Measurements from ENCODE around the gene TMCO1. TPM values are rescaled to one million over a fixed set of nuclear protein-coding genes. Genes with fewer than 3 reads are reported as not detected.
A peak's percentile ranks its signal among the peaks of the same experiment; 100 is the strongest.
"Not testable (repeated sequence)": the region's sequence is repeated elsewhere in the genome, so short reads cannot be mapped to it uniquely, and the experiment has no call there.

Gene TMCO1, protein sequence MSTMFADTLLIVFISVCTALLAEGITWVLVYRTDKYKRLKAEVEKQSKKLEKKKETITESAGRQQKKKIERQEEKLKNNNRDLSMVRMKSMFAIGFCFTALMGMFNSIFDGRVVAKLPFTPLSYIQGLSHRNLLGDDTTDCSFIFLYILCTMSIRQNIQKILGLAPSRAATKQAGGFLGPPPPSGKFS
- total RNA-seq: 10 to 100 TPM; 50.5 to 50.7 TPM

DNA sequence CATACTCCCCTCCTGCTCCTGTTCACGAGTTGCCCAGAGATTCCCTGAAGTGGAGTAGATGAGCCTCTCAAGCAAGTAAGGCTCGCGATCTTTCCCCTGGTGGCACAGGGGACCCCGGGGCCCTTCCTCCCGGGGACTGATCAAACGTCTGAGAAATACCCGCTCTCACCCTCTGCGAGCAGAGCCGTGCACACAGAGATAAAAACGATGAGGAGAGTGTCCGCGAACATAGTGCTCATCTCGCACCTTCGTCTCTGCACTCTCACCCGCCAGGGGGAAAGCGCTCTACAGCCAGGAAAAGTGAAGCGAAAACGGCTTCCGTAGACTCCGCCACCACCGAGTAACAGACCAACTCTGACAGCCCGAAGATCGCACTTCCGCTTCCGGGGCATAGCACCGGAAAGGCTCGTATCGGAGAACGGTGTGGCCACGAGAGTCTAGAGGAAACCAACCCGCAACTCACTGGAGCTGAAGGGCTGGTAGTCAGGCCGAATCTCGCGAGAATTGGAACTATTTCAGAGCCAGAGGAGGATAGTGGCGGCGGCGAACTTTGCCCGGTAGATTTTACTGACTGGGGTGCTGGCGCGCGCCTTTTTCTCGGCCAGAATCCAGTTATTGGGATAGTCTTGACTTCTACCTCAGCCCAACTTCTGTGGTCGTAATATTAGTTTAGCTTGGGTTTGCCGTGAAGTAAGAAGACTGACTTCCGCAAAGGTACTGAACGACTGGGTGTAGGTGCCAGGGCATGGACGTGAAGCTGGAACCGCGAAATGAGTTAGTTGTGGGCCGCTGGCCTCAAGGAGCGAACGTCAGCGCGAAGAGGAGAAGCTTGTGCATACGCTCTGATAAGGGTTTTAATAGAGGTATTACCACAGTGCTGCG is at the start of gene TMCO1:
Gene TMCO1 (minus strand): TSS at position 356 of the 882 bp plus-strand sequence. CDS start 117 bp downstream, at position 239.
- H3K4me3 Mint-ChIP-seq: peak within 1 kb of the TSS; percentile 98
- peak; percentile 96 for DNase-seq
- peaks cover 41% of the 10 kb centered on the region for H3K36me3 Mint-ChIP-seq (ENCODE audit: low read depth)
- no peaks in the 10 kb centered on the region for H3K27me3 Mint-ChIP-seq (ENCODE audit: low read depth)
- peaks cover 49% of the 10 kb centered on the region for H3K4me1 Mint-ChIP-seq (ENCODE audit: low read depth)
- peak within 1 kb of the TSS; percentile 97 for H3K27ac Mint-ChIP-seq
- CTCF ChIA-PET: interaction anchor here (0.7 to 1.9 kb wide), 5 partner anchors 54 to 169 kb away, joined by 3 to 8 read pairs (median 3); no protein-coding TSS in a partner anchor
- intact Hi-C loops (cut with micrococcal nuclease): loop anchor here (1.0 to 10.0 kb wide), 10 partner anchors 60 to 1108 kb away; partner anchors contain the start of genes ALDH9A1, FAM78B and TADA1
- H3K9me3 Mint-ChIP-seq: no peaks in the 10 kb centered on the region

GRCh38 chr1:165816826-165817497 is 48.3 kb upstream of the TMCO1 start:
- Mint-ChIP-seq H3K27ac (no peak overlapping the region), H3K36me3 (ENCODE audit: low read depth) (no peaks in the 10 kb centered on the region), H3K27me3 (ENCODE audit: low read depth) (peaks cover 2% of the 10 kb centered on the region), H3K4me3 (no peak overlapping the region), H3K9me3 (peaks cover 4% of the 10 kb centered on the region), H3K4me1 (ENCODE audit: low read depth) (no peaks in the 10 kb centered on the region)
- intact Hi-C loops (cut with micrococcal nuclease): no loop called here
- DNase-seq: no peak
- CTCF ChIA-PET: no interaction called here

- H3K4me1 Mint-ChIP-seq (ENCODE audit: low read depth): no peaks in the 10 kb centered on the region
- H3K27me3 Mint-ChIP-seq (ENCODE audit: low read depth): peaks cover 2% of the 10 kb centered on the region
- DNase-seq: no peak
- no peak overlapping the region for H3K27ac Mint-ChIP-seq
- CTCF ChIA-PET: no interaction called here
- no peaks in the 10 kb centered on the region for H3K36me3 Mint-ChIP-seq (ENCODE audit: low read depth)
- intact Hi-C loops (cut with micrococcal nuclease): no loop called here
- peaks cover 4% of the 10 kb centered on the region for H3K9me3 Mint-ChIP-seq
- no peak overlapping the region for H3K4me3 Mint-ChIP-seq
Measured at GRCh38 chr1:165816157-165816556, 47.5 kb upstream of the TMCO1 start.

DNA sequence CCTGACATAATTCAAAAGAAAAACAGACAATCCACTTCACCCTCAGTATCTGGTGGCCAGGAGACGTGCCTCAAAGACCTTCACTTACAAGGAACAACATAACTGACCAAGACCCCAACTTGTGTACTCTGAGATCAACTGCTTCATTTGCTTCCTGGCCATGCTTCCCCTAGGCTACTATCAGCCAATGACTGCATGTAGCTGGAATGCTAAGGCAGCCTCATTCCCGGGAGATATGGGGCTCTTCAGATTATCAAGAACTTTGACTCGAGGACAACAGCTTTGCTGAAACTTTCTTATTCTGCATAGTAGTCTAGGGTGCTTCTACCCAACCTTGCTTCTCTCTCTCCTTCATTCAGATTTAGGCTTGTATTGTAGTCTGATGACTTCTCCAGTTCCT is 47.1 kb upstream of the TMCO1 start:
- no peaks in the 10 kb centered on the region for H3K36me3 Mint-ChIP-seq (ENCODE audit: low read depth)
- H3K9me3 Mint-ChIP-seq: peaks cover 4% of the 10 kb centered on the region
- H3K4me1 Mint-ChIP-seq (ENCODE audit: low read depth): no peaks in the 10 kb centered on the region
- no peak overlapping the region for H3K27ac Mint-ChIP-seq
- no peak for DNase-seq
- CTCF ChIA-PET: no interaction called here
- intact Hi-C loops (cut with micrococcal nuclease): no loop called here
- H3K4me3 Mint-ChIP-seq: no peak overlapping the region
- H3K27me3 Mint-ChIP-seq (ENCODE audit: low read depth): peaks cover 2% of the 10 kb centered on the region

DNA sequence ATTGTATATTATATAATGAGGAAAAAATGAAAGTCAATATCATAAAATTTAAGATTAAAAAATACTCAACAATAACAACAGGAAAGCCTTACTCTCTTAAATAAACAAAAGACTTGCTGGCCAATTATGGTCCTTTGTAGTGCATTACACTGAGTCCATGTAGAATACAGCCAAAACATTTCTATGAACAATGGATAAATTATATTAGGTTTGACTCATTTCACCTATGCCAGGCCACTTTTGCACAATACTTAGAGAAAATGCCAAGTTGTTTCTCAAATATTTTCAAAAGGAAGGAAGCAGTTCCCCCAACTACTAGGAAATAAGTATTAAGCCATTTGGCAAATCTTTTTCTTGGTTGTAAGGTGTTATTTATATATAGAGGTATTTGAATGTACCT is 38.9 kb upstream of the TMCO1 start:
- intact Hi-C loops (cut with micrococcal nuclease): no loop called here
- no peak overlapping the region for H3K4me3 Mint-ChIP-seq
- DNase-seq: no peak
- H3K27ac Mint-ChIP-seq: no peak overlapping the region
- peaks cover 3% of the 10 kb centered on the region for H3K27me3 Mint-ChIP-seq (ENCODE audit: low read depth)
- H3K9me3 Mint-ChIP-seq: no peaks in the 10 kb centered on the region
- H3K36me3 Mint-ChIP-seq (ENCODE audit: low read depth): no peaks in the 10 kb centered on the region
- H3K4me1 Mint-ChIP-seq (ENCODE audit: low read depth): no peaks in the 10 kb centered on the region
- CTCF ChIA-PET: no interaction called here

GRCh38 chr1:165804513-165804912 is 35.8 kb upstream of the TMCO1 start:
- intact Hi-C loops (cut with micrococcal nuclease); H3K9me3 Mint-ChIP-seq; CTCF ChIA-PET; H3K4me1 Mint-ChIP-seq (ENCODE audit: low read depth); H3K36me3 Mint-ChIP-seq (ENCODE audit: low read depth); H3K27ac Mint-ChIP-seq; H3K4me3 Mint-ChIP-seq; DNase-seq: not testable (repeated sequence)
- H3K27me3 Mint-ChIP-seq (ENCODE audit: low read depth): peaks cover 11% of the 10 kb centered on the region

- no peaks in the 10 kb centered on the region for H3K9me3 Mint-ChIP-seq
- no peaks in the 10 kb centered on the region for H3K4me1 Mint-ChIP-seq (ENCODE audit: low read depth)
- no peak overlapping the region for H3K27ac Mint-ChIP-seq
Measured at GRCh38 chr1:165799387-165799786, 30.7 kb upstream of the TMCO1 start.

DNA sequence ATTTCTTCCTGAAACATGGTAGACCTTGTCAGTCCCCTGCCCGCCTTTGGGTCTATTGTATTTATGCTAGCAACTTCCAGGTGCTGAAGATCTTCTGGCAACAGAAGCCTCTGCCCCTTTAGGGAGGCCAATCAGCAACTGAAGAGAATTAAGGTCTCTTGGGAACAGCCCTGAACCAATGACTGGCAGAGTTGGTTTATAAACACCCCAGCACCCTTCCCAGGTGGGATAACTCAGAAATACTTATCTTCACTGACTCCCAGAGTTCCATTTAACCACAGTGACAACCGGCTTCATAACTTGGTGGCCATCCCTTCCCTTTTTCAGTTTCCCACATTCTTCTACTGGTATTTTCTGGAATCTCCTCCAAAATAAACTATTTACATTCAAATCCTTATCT is 27.2 kb upstream of the TMCO1 start:
- Mint-ChIP-seq H3K4me3 (no peak overlapping the region), H3K36me3 (ENCODE audit: low read depth) (no peaks in the 10 kb centered on the region), H3K4me1 (ENCODE audit: low read depth) (no peaks in the 10 kb centered on the region), H3K27ac (no peak overlapping the region), H3K9me3 (no peaks in the 10 kb centered on the region), H3K27me3 (ENCODE audit: low read depth) (peaks cover 16% of the 10 kb centered on the region)
- no peak for DNase-seq
- intact Hi-C loops (cut with micrococcal nuclease): no loop called here
- CTCF ChIA-PET: no interaction called here

More at GRCh38 chr1:165799387-165799786, 30.7 kb upstream of the TMCO1 start:
- no peak for DNase-seq
- intact Hi-C loops (cut with micrococcal nuclease): no loop called here
- CTCF ChIA-PET: no interaction called here
- Mint-ChIP-seq H3K27me3 (ENCODE audit: low read depth) (peaks cover 13% of the 10 kb centered on the region), H3K4me3 (no peak overlapping the region), H3K36me3 (ENCODE audit: low read depth) (no peaks in the 10 kb centered on the region)

- H3K27ac Mint-ChIP-seq: no peak overlapping the region
- no peaks in the 10 kb centered on the region for H3K4me1 Mint-ChIP-seq (ENCODE audit: low read depth)
- no peaks in the 10 kb centered on the region for H3K9me3 Mint-ChIP-seq
- H3K27me3 Mint-ChIP-seq (ENCODE audit: low read depth): peaks cover 10% of the 10 kb centered on the region
- H3K4me3 Mint-ChIP-seq: no peak overlapping the region
- DNase-seq: no peak
- CTCF ChIA-PET: no interaction called here
- no peaks in the 10 kb centered on the region for H3K36me3 Mint-ChIP-seq (ENCODE audit: low read depth)
- intact Hi-C loops (cut with micrococcal nuclease): no loop called here
Measured at GRCh38 chr1:165793951-165794350, 25.3 kb upstream of the TMCO1 start.

- CTCF ChIA-PET: no interaction called here
- no peaks in the 10 kb centered on the region for H3K4me1 Mint-ChIP-seq (ENCODE audit: low read depth)
- no peak overlapping the region for H3K4me3 Mint-ChIP-seq
- peaks cover 4% of the 10 kb centered on the region for H3K27me3 Mint-ChIP-seq (ENCODE audit: low read depth)
- no peaks in the 10 kb centered on the region for H3K36me3 Mint-ChIP-seq (ENCODE audit: low read depth)
- no peak for DNase-seq
- H3K27ac Mint-ChIP-seq: no peak overlapping the region
- intact Hi-C loops (cut with micrococcal nuclease): no loop called here
- H3K9me3 Mint-ChIP-seq: no peaks in the 10 kb centered on the region
Measured at GRCh38 chr1:165787741-165788140, 19.1 kb upstream of the TMCO1 start.

GRCh38 chr1:165783519-165783918 is 14.9 kb upstream of the TMCO1 start:
- H3K27me3 Mint-ChIP-seq (ENCODE audit: low read depth); H3K27ac Mint-ChIP-seq; H3K4me3 Mint-ChIP-seq; H3K4me1 Mint-ChIP-seq (ENCODE audit: low read depth); H3K36me3 Mint-ChIP-seq (ENCODE audit: low read depth); intact Hi-C loops (cut with micrococcal nuclease); DNase-seq; H3K9me3 Mint-ChIP-seq: not testable (repeated sequence)
- CTCF ChIA-PET: interaction anchor here (0.8 to 1.4 kb wide), 2 partner anchors 40 to 145 kb away, joined by 3 to 4 read pairs; no protein-coding TSS in a partner anchor

DNA sequence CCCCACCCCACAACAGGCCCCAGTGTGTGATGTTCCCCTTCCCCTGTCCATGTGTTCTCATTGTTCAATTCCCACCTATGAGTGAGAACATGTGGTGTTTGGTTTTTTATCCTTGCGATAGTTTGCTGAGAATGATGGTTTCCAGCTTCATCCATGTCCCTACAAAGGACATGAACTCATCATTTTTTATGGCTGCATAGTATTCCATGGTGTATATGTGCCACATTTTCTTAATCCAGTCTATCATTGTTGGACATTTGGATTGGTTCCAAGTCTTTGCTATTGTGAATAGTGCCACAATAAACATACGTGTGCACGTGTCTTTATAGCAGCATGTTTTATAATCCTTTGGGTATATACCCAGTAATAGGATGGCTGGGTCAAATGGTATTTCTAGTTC is 9.5 kb upstream of the TMCO1 start:
- H3K36me3 Mint-ChIP-seq (ENCODE audit: low read depth): peaks cover 12% of the 10 kb centered on the region
- H3K9me3 Mint-ChIP-seq; H3K27ac Mint-ChIP-seq; H3K4me3 Mint-ChIP-seq; H3K4me1 Mint-ChIP-seq (ENCODE audit: low read depth); CTCF ChIA-PET; H3K27me3 Mint-ChIP-seq (ENCODE audit: low read depth); intact Hi-C loops (cut with micrococcal nuclease); DNase-seq: not testable (repeated sequence)
